ENCODE results near the gene GID4.

- TF ChIP-seq NFIC (IDR thresholded peaks at IDR 0.05) (no peak), TAF1 (IDR thresholded peaks at IDR 0.05; ENCODE audit: low read depth) (no peak), MAX (IDR thresholded peaks at IDR 0.05) (no peak), YY1 (IDR thresholded peaks at IDR 0.05; ENCODE audit: low read depth) (no peak), REST (IDR thresholded peaks at IDR 0.05; ENCODE audit: low read depth) (no peak), TEAD4 (IDR thresholded peaks at IDR 0.05) (no peak), USF1 (IDR thresholded peaks at IDR 0.05) (no peak), EP300 (IDR thresholded peaks at IDR 0.05; ENCODE audit: borderline replicate concordance) (no peak), CREB1 (IDR thresholded peaks at IDR 0.05; ENCODE audit: low read depth) (no peak), CEBPB (IDR thresholded peaks at IDR 0.05) (no peak), RAD21 (IDR thresholded peaks at IDR 0.05; ENCODE audit: low read depth) (no peak), ZBTB7A (IDR thresholded peaks at IDR 0.05; ENCODE audit: low read depth) (no peak)
These were observed 44.7 kb upstream of the GID4 start for GRCh38 chr17:17994271-17995069.
